ENCODE measurements around the gene RYK. TPM values are rescaled to one million over a fixed set of nuclear protein-coding genes. Genes with fewer than 3 reads are reported as not detected.
"Not testable (repeated sequence)": the region's sequence is repeated elsewhere in the genome, so short reads cannot be mapped to it uniquely, and the experiment has no call there.

Gene RYK
- polyA plus RNA-seq, 1 donor (not counting 4 experiments of a cell fraction or from before 2014, with no cell fraction given) = 82.1 TPM

DNA sequence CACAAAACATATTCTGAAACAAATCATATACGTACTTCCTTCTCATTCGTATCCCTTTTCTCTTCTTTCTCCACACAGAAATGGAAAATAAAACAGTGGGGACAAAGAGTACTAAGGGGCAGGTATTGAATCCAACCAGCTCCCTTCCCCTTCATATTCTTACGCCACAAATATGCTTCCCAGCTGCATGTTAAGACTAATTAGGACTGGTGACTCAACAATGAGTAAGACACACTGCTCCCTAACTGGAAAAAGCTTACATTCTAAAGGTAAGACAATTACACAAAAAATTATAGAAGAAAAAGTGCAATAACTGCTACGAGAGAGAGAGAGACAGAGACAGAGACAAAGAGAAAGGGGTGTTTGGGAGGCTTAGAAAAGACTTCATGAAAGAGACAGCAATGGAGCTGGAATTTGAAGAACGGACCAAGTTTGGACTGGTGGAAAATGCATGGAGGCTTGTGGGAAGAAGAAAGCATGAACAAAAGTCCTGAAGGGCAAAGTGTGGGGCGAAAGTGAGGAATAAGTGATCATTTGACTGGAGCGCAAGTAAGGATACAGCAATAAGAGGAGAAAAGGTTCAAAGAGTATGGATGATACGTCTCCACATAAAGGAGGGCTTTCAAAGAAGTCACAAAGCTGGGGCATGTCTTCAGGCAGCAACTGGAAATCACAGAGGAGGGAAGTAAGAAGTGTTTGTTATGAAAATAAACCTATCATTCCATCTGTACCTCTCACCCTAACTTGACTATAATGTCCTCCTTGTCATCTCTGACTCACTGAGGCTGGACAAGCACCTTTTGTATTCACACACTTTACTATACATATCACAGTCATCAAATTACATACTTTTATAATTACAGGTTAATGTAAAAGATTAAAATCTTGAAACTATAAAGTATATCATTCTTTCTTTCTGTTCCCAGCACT lies 49.2 kb downstream of the RYK start:
- dilution Hi-C loops (cut with MboI; ENCODE audit: extremely low pct_ligation_motif_present, low sequenced_read_pairs) = no loop called here
- H3K4me2 ChIP-seq (ENCODE audit: control insufficient read depth, extremely low read depth, insufficient read depth, low read depth, low read length) = peak overlapping the region; percentile 93
- H3K4me1 ChIP-seq (ENCODE audit: control insufficient read depth, extremely low read depth, insufficient read depth, low read length) = peaks cover 34% of the 10 kb centered on the region

DNA sequence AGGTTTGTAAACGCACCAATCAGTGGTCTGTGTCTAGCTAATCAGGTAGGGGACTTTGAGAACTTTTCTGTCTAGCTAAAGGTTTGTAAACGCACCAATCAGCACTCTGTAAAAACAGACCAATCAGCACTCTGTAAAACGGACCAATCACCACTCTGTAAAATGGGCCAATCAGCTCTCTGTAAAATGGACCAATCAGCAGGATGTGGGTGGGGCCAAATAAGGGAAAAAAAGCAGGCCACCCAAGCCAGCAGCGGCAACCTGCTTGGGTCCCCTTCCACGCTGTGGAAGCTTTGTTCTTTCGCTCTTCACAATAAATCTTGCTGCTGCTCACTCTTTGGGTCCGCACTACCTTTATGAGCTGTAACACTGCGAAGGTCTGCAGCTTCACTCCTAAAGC lies 50.8 kb downstream of the RYK start:
- H3K4me3 ChIP-seq (ENCODE audit: control insufficient read depth in 2 of 3, extremely low read depth in 1 of 3, insufficient read depth in 2 of 3, low read depth in 1 of 3, low read length in 3 of 3); H3K9me1 ChIP-seq (ENCODE audit: control insufficient read depth, extremely low read depth, insufficient read depth, low read length); H4K20me1 ChIP-seq (ENCODE audit: control insufficient read depth, extremely low read depth, insufficient read depth, low read length); FAIRE-seq; DNase-seq (ENCODE audit: low read depth, low spot score); H3K9ac ChIP-seq (ENCODE audit: control insufficient read depth, extremely low read depth, insufficient read depth, low read length); H3K27ac ChIP-seq (ENCODE audit: control insufficient read depth, insufficient read depth, low read length); dilution Hi-C loops (cut with MboI; ENCODE audit: extremely low pct_ligation_motif_present, low sequenced_read_pairs); H3K27me3 ChIP-seq (ENCODE audit: control insufficient read depth, extremely low read depth, insufficient read depth, low read length); H3K9me3 ChIP-seq (ENCODE audit: control insufficient read depth, low read depth, low read length); H2AFZ ChIP-seq (ENCODE audit: control insufficient read depth, low read length); H3K4me2 ChIP-seq (ENCODE audit: control insufficient read depth, extremely low read depth, insufficient read depth, low read depth, low read length): not testable (repeated sequence)
- Histone ChIP-seq H3K79me2 (ENCODE audit: control insufficient read depth, insufficient read depth, low read length) (peaks cover 18% of the 10 kb centered on the region), H3K4me1 (ENCODE audit: control insufficient read depth, extremely low read depth, insufficient read depth, low read length) (peaks cover 34% of the 10 kb centered on the region), H3K36me3 (ENCODE audit: control insufficient read depth in 2 of 2, extremely low read depth in 1 of 2, insufficient read depth in 2 of 2, low read length in 2 of 2) (peaks cover 10 to 17% of the 10 kb centered on the region in 2 experiments)

More for the DNA sequence above, 49.2 kb downstream of the RYK start:
- Histone ChIP-seq H3K9me1 (ENCODE audit: control insufficient read depth, extremely low read depth, insufficient read depth, low read length) (no peaks in the 10 kb centered on the region), H3K27me3 (ENCODE audit: control insufficient read depth, extremely low read depth, insufficient read depth, low read length) (no peaks in the 10 kb centered on the region), H3K27ac (ENCODE audit: control insufficient read depth, insufficient read depth, low read length) (peak overlapping the region; percentile 97), H3K79me2 (ENCODE audit: control insufficient read depth, insufficient read depth, low read length) (peaks cover 24% of the 10 kb centered on the region), H2AFZ (ENCODE audit: control insufficient read depth, low read length) (peak overlapping the region; percentile 40), H4K20me1 (ENCODE audit: control insufficient read depth, extremely low read depth, insufficient read depth, low read length) (no peaks in the 10 kb centered on the region), H3K36me3 (ENCODE audit: control insufficient read depth in 2 of 2, extremely low read depth in 1 of 2, insufficient read depth in 2 of 2, low read length in 2 of 2) (peaks cover 6 to 12% of the 10 kb centered on the region in 2 experiments), H3K9me3 (ENCODE audit: control insufficient read depth, low read depth, low read length) (no peaks in the 10 kb centered on the region), H3K4me3 (ENCODE audit: control insufficient read depth in 2 of 3, extremely low read depth in 1 of 3, insufficient read depth in 2 of 3, low read depth in 1 of 3, low read length in 3 of 3) (peak overlapping the region; percentile 0 to 60 (median 58)), H3K9ac (ENCODE audit: control insufficient read depth, extremely low read depth, insufficient read depth, low read length) (peak overlapping the region; percentile 78)
- no peak for TF ChIP-seq EZH2 (IDR thresholded peaks at IDR 0.05; ENCODE audit: low read length)
- TF ChIP-seq, protein P1, sequence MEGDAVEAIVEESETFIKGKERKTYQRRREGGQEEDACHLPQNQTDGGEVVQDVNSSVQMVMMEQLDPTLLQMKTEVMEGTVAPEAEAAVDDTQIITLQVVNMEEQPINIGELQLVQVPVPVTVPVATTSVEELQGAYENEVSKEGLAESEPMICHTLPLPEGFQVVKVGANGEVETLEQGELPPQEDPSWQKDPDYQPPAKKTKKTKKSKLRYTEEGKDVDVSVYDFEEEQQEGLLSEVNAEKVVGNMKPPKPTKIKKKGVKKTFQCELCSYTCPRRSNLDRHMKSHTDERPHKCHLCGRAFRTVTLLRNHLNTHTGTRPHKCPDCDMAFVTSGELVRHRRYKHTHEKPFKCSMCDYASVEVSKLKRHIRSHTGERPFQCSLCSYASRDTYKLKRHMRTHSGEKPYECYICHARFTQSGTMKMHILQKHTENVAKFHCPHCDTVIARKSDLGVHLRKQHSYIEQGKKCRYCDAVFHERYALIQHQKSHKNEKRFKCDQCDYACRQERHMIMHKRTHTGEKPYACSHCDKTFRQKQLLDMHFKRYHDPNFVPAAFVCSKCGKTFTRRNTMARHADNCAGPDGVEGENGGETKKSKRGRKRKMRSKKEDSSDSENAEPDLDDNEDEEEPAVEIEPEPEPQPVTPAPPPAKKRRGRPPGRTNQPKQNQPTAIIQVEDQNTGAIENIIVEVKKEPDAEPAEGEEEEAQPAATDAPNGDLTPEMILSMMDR (optimal IDR thresholded peaks at IDR 0.05 in 1 of 3, IDR thresholded peaks at IDR 0.05 in 1 of 3, conservative IDR thresholded peaks at IDR 0.05 in 1 of 3; ENCODE audit: extremely low read depth in 1 of 3, insufficient read depth in 2 of 3, low read length in 3 of 3) = no peak
- peak; percentile 66 for DNase-seq (ENCODE audit: low read depth, low spot score)
- FAIRE-seq = peak; percentile 84
